IPS-20b (cell line): ENCODE data around the gene CCR8.
"Not testable (repeated sequence)": the region's sequence is repeated elsewhere in the genome, so short reads cannot be mapped to it uniquely, and the experiment has no call there.

Experiments used
- H3K27ac ChIP-seq: one replicate; pipeline ENCODE4 v1.5.1; 2013; ENCODE audit warnings: low read length
- H3K27me3 ChIP-seq: 2 replicates; pipeline ENCODE4 v1.6.1; 2013; ENCODE audit warnings: mild to moderate bottlenecking, low read length, inconsistent platforms; ENCODE audit not compliant: insufficient read depth
- H3K36me3 ChIP-seq: 2 replicates; pipeline ENCODE4 v1.6.1; 2013; ENCODE audit warnings: low read depth, mild to moderate bottlenecking, inconsistent platforms, low read length, moderate library complexity; ENCODE audit not compliant: insufficient read depth
- H3K4me1 ChIP-seq: 2 replicates; pipeline ENCODE4 v1.6.1; 2013; ENCODE audit warnings: mild to moderate bottlenecking, control low read depth, inconsistent platforms, low read length, moderate library complexity; ENCODE audit not compliant: insufficient read depth
- H3K4me3 ChIP-seq: 2 replicates; pipeline ENCODE4 v1.5.1; 2013; ENCODE audit warnings: mild to moderate bottlenecking, low read length, inconsistent platforms
- H3K9ac ChIP-seq: 2 replicates; pipeline ENCODE4 v1.6.1; 2013; ENCODE audit warnings: low read depth, mild to moderate bottlenecking, inconsistent platforms, low read length, moderate library complexity
- H3K9me3 ChIP-seq: 2 replicates; pipeline ENCODE4 v1.6.1; 2013; ENCODE audit warnings: mild to moderate bottlenecking, low read depth, low read length, inconsistent platforms; ENCODE audit not compliant: insufficient read depth

The CCR8 gene

DNA sequence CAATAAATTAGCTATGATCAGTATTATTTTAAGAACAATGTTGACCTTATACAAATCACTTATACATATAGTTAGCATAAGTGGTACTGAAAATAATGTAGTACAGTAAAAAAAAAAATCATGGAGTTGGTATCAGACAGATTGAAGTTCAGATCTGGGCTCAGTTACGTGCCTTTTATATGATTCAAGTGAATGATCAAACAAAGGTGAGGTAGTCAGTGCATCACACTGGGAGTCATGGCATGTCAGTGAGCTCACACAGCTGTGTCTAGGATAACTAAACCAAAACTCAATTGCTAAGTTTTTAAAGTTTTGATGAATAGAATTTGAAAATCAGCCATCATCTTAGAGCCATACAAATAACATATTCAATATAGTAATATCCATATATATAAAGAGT is 11.2 kb upstream of the CCR8 start:
- H3K27me3 ChIP-seq, result no peaks in the 10 kb centered on the region
- no peaks in the 10 kb centered on the region for H3K9me3 ChIP-seq
- H3K4me1 ChIP-seq, result 0 out of 2 replicates have a peak, but pooled peaks cover 3% of the 10 kb centered on the region
- no peak overlapping the region for H3K9ac ChIP-seq
- H3K27ac ChIP-seq, result no peak overlapping the region
- H3K36me3 ChIP-seq, result no peaks in the 10 kb centered on the region
- no peak overlapping the region for H3K4me3 ChIP-seq

GRCh38 chr3:39319249-39319648 is 10.3 kb upstream of the CCR8 start:
- Histone ChIP-seq H3K27ac (no peak overlapping the region), H3K9me3 (no peaks in the 10 kb centered on the region), H3K27me3 (no peaks in the 10 kb centered on the region), H3K9ac (no peak overlapping the region), H3K4me1 (0 out of 2 replicates have a peak, but pooled peaks cover 3% of the 10 kb centered on the region), H3K4me3 (no peak overlapping the region), H3K36me3 (no peaks in the 10 kb centered on the region)

GRCh38 chr3:39321574-39321983 is 7.9 kb upstream of the CCR8 start:
- H3K9me3 ChIP-seq, H3K4me3 ChIP-seq, H3K27me3 ChIP-seq, H3K4me1 ChIP-seq, H3K9ac ChIP-seq, H3K36me3 ChIP-seq, H3K27ac ChIP-seq: not testable (repeated sequence)

DNA sequence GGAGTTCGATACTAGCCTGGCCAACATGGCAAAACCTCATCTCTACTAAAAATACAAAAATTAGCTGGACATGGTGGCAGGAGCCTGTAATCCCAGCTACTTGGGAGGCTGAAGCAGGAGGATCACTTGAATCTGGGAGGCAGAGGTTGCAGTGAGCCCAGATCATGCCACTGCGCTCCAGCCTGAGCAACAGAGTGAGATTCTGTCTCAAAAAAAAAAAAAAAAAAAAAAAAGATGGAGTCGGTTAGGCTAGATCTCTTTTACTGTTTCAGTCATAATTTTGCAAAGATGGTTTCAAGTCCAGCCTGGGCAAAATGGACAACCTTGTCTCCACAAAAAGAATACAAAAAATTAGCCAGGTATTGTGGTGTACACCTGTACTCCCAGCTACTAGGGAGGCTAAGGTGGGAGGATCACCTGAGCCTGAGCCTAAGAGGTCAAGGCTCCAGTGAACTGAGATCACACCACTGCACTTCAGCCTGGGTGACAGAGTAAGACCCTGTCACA is 7.2 kb upstream of the CCR8 start:
- not testable (repeated sequence) for H3K36me3 ChIP-seq, H3K9me3 ChIP-seq, H3K4me3 ChIP-seq, H3K4me1 ChIP-seq, H3K27ac ChIP-seq, H3K27me3 ChIP-seq, H3K9ac ChIP-seq

DNA sequence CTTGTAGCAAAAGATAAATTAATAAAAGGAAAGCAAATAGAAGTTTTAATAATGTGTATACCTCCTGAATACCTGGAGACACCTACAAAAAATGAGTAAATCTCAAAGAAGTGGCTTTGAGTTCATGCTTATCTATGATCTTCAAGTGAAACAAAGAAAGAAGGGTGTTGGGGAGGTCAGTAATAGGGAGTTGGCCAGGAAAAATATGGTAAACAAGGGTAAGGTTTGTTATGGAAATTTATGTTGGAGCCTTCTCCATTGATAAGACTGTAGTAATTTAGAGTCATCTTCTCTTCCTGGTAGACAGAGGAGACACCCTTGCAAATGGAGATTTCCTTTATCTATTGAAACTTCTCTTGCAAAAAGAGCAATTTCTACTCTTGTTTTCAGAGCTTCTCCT is 6.6 kb upstream of the CCR8 start:
- no peaks in the 10 kb centered on the region for H3K36me3 ChIP-seq
- no peak overlapping the region for H3K27ac ChIP-seq
- H3K4me3 ChIP-seq, result no peak overlapping the region
- H3K9ac ChIP-seq, result no peak overlapping the region
- 0 out of 2 replicates have a peak, but pooled peaks cover 3% of the 10 kb centered on the region for H3K4me1 ChIP-seq
- no peaks in the 10 kb centered on the region for H3K9me3 ChIP-seq
- no peaks in the 10 kb centered on the region for H3K27me3 ChIP-seq

DNA sequence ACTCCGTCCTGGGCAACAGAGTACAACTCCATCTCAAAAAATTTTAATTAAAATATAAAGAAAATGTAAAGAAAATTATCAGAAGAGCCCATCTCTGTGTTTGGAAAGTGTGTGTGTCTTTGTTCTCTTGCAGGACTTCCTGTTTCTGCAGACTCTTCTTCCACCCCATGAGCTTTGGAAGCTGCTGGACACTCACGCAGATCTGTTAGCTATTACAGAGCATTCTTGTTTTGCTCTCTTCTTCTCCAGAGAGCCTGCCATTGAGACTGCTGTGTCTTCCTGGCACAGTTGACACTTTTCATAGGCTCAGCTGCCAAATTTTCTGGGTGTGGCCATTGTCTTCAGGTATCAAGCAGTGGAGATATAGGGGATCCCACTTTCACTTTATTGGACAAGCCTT is 6.0 kb upstream of the CCR8 start:
- no peaks in the 10 kb centered on the region for H3K27me3 ChIP-seq
- H3K4me3 ChIP-seq, result no peak overlapping the region
- 0 out of 2 replicates have a peak, but pooled peaks cover 3% of the 10 kb centered on the region for H3K4me1 ChIP-seq
- no peak overlapping the region for H3K9ac ChIP-seq
- no peaks in the 10 kb centered on the region for H3K9me3 ChIP-seq
- no peak overlapping the region for H3K27ac ChIP-seq
- no peaks in the 10 kb centered on the region for H3K36me3 ChIP-seq

- no peaks in the 10 kb centered on the region for H3K36me3 ChIP-seq
- H3K4me1 ChIP-seq, result 0 out of 2 replicates have a peak, but pooled peaks cover 3% of the 10 kb centered on the region
- H3K9me3 ChIP-seq, result no peaks in the 10 kb centered on the region
Observed at GRCh38 chr3:39325236-39325635, 4.3 kb upstream of the CCR8 start.

DNA sequence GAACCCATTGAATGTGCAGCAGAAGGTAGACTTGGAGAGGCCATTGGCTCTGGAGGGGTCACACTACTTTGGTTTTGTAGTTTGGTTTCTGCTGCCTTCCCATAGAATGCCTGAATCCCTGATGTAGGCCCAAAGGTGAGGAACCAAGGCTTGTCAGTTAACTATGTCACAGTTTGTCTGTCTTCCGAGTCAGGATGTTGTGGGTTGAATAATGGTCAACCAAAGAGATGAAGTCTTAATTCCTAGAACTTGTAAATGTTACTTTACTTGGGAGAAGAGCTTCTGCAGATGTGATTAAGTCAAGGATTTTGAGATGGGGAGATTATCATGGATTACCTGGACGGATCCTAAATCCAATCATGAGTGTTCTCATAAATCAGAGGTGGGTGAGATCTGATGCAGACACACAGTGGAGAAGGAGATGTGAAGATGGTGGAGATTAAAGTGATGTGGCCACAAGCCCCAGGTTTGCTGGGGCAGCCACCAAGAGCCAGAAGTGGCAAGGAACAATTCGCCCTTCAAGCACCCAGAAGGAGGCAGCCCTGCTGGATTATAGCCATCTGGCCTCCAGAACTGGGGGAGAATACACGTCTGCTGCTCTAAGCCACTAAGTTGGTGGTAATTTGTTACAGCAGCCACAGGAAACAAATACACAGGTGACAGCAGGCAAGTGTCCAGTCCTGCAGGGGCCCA is 2.3 kb upstream of the CCR8 start:
- Histone ChIP-seq H3K4me3 (no peak overlapping the region), H3K4me1 (peaks cover 5% of the 10 kb centered on the region), H3K27ac (no peak overlapping the region)

More at GRCh38 chr3:39325236-39325635, 4.3 kb upstream of the CCR8 start:
- no peak overlapping the region for H3K9ac ChIP-seq
- H3K27me3 ChIP-seq, result no peaks in the 10 kb centered on the region
- no peak overlapping the region for H3K4me3 ChIP-seq
- H3K27ac ChIP-seq, result no peak overlapping the region

GRCh38 chr3:39327746-39328349 is 1.7 kb upstream of the CCR8 start:
- no peaks in the 10 kb centered on the region for H3K9me3 ChIP-seq

More for the DNA sequence above, 2.3 kb upstream of the CCR8 start:
- H3K36me3 ChIP-seq, result no peaks in the 10 kb centered on the region
- no peaks in the 10 kb centered on the region for H3K9me3 ChIP-seq
- no peaks in the 10 kb centered on the region for H3K27me3 ChIP-seq
- H3K9ac ChIP-seq, result no peak overlapping the region

GRCh38 chr3:39330824-39331223 is 1.3 kb downstream of the CCR8 start:
- H3K4me3 ChIP-seq, result peak overlapping the region; percentile 8; the same call in 1 of the 2 replicates
- no peaks in the 10 kb centered on the region for H3K36me3 ChIP-seq
- no peak overlapping the region for H3K9ac ChIP-seq
- H3K27ac ChIP-seq, result no peak overlapping the region
- no peaks in the 10 kb centered on the region for H3K27me3 ChIP-seq
- H3K9me3 ChIP-seq, result no peaks in the 10 kb centered on the region
- peaks cover 2% of the 10 kb centered on the region for H3K4me1 ChIP-seq

More at GRCh38 chr3:39327746-39328349, 1.7 kb upstream of the CCR8 start:
- Histone ChIP-seq H3K9ac (no peak overlapping the region), H3K4me3 (no peak overlapping the region), H3K4me1 (peaks cover 5% of the 10 kb centered on the region), H3K27ac (no peak overlapping the region), H3K36me3 (no peaks in the 10 kb centered on the region), H3K27me3 (no peaks in the 10 kb centered on the region)

- Histone ChIP-seq H3K4me3 (no peak overlapping the region), H3K27me3 (no peaks in the 10 kb centered on the region), H3K9ac (no peak overlapping the region), H3K27ac (no peak overlapping the region), H3K4me1 (peaks cover 2% of the 10 kb centered on the region), H3K36me3 (no peaks in the 10 kb centered on the region), H3K9me3 (no peaks in the 10 kb centered on the region)
Observed at GRCh38 chr3:39332525-39332924, 3.0 kb downstream of the CCR8 start.

- no peak overlapping the region for H3K27ac ChIP-seq
- H3K9ac ChIP-seq, result no peak overlapping the region
- H3K9me3 ChIP-seq, result no peaks in the 10 kb centered on the region
- H3K4me3 ChIP-seq, result no peak overlapping the region
- H3K27me3 ChIP-seq, result no peaks in the 10 kb centered on the region
- H3K36me3 ChIP-seq, result no peaks in the 10 kb centered on the region
- H3K4me1 ChIP-seq, result peaks cover 2% of the 10 kb centered on the region
Observed at GRCh38 chr3:39333607-39334006, 4.1 kb downstream of the CCR8 start.
